GM12874 (cell line): ENCODE measurements around the gene CNTFR.

Experiments
- CTCF ChIP-seq: IDR thresholded peaks from 2 replicates; pipeline ENCODE4 v1.5.1; 2011; ENCODE audit warnings: low read depth, mild to moderate bottlenecking, control low read depth, low read length, moderate library complexity; ENCODE audit not compliant: insufficient read depth

The CNTFR gene

GRCh38 chr9:34633851-34634550, 44.5 kb upstream of the CNTFR start:
- peak; percentile 79 for TF ChIP-seq CTCF

GRCh38 chr9:34633166-34633565, 43.6 kb upstream of the CNTFR start:
- no peak for TF ChIP-seq CTCF

GRCh38 chr9:34630402-34631154, 41.1 kb upstream of the CNTFR start:
- no peak for TF ChIP-seq CTCF

GRCh38 chr9:34629491-34629808, 39.9 kb upstream of the CNTFR start:
- no peak for TF ChIP-seq CTCF

GRCh38 chr9:34628656-34629490, 39.3 kb upstream of the CNTFR start, which contains the start of gene ARID3C:
Gene ARID3C, minus strand, starts transcription at chr9:34629066. Its CDS starts 1,052 bp downstream, at chr9:34628014.
- TF ChIP-seq CTCF: no peak

GRCh38 chr9:34627716-34628655, 38.5 kb upstream of the CNTFR start:
- no peak for TF ChIP-seq CTCF
